Endodermal cell (in vitro differentiated cells): ENCODE data around the gene KRTAP10-6. TPM values are rescaled to one million over a fixed set of nuclear protein-coding genes. Genes with fewer than 3 reads are reported as not detected.

Experiments
- DNase-seq: peaks from one replicate; pipeline ENCODE4 v3.0.0-alpha.2; 2017
- H3K27ac ChIP-seq: 2 replicates; pipeline ENCODE4 v1.5.1; 2013; ENCODE audit warnings: mild to moderate bottlenecking, low read depth, low read length, moderate library complexity
- H3K27me3 ChIP-seq: 2 replicates; pipeline ENCODE4 v1.6.1; 2013; ENCODE audit warnings: mild to moderate bottlenecking, low read length, moderate library complexity; ENCODE audit not compliant: insufficient read depth, control insufficient read depth, poor library complexity, severe bottlenecking
- H3K36me3 ChIP-seq: 2 replicates; pipeline ENCODE4 v1.7.0; 2013; ENCODE audit warnings: mild to moderate bottlenecking, low read length, moderate library complexity; ENCODE audit not compliant: control insufficient read depth, insufficient read depth
- H3K4me1 ChIP-seq: one replicate; pipeline ENCODE4 v1.7.0; 2013; ENCODE audit warnings: low read length; ENCODE audit not compliant: control insufficient read depth, insufficient read depth
- H3K4me3 ChIP-seq: 2 replicates; pipeline ENCODE4 v1.5.1; 2013; ENCODE audit warnings: mild to moderate bottlenecking, low read length, moderate library complexity
- H3K9ac ChIP-seq: 2 replicates; pipeline ENCODE4 v1.6.1; 2013; ENCODE audit warnings: mild to moderate bottlenecking, low read length, moderate library complexity; ENCODE audit not compliant: poor library complexity, severe bottlenecking; ENCODE audit errors: extremely low read depth
- H3K9me3 ChIP-seq: 2 replicates; pipeline ENCODE4 v1.6.1; 2013; ENCODE audit warnings: mild to moderate bottlenecking, low read length, moderate library complexity; ENCODE audit not compliant: control insufficient read depth
- H3K27ac Mint-ChIP-seq: 2 replicates; pipeline ENCODE4 v1.8.0; 2020; ENCODE audit warnings: mixed read lengths
- H3K27me3 Mint-ChIP-seq: 2 replicates; pipeline ENCODE4 v1.8.0; 2021; ENCODE audit warnings: mild to moderate bottlenecking, mixed read lengths; ENCODE audit not compliant: insufficient read depth
- H3K36me3 Mint-ChIP-seq: 2 replicates; pipeline ENCODE4 v1.8.0; 2020; ENCODE audit warnings: low read depth, mixed read lengths
- H3K4me1 Mint-ChIP-seq: 2 replicates; pipeline ENCODE4 v1.8.0; 2020; ENCODE audit warnings: mixed read lengths
- H3K4me3 Mint-ChIP-seq: 2 replicates; pipeline ENCODE4 v1.8.0; 2020; ENCODE audit warnings: mild to moderate bottlenecking, moderate library complexity, mixed read lengths
- H3K9me3 Mint-ChIP-seq: 2 replicates; pipeline ENCODE4 v1.8.0; 2020; ENCODE audit warnings: mild to moderate bottlenecking, mixed read lengths
- WGBS, 2 experiments: methylation state at CpG; one replicate each; pipeline versions ENCODE4 v1.1.5 to v1.1.7; 2013; ENCODE audit warnings: missing lambda C conversion rate in 2 of 2, mixed read lengths in 1 of 2; ENCODE audit not compliant: insufficient coverage in 1 of 2, insufficient read length in 1 of 2; 5-methylcytosine and 5-hydroxymethylcytosine counted together
- total RNA-seq, 2 donors: library from RNA; stranded (reverse); fragmentation: NEBNext Ultra II Directional in 1 of 2; extraction: Animal tissue kit (Norgen Biotek cat#: 25700) in 1 of 2; gene quantifications; 2 replicates in 1 of 2; 3 replicates in 1 of 2; pipeline ENCODE4 v1.2.1, GENCODE V29; 2021
- TF ChIP-seq, protein P1 (sequence below): fragments of 200-600 bp; sonication (generic); conservative IDR thresholded peaks from 2 replicates; pipeline ENCODE4 v1.5.0; 2021; ENCODE audit warnings: antibody characterized with exemption, mild to moderate bottlenecking

KRTAP10-6 gene
- total RNA-seq, 2 donors from 2014 or later = not detected

DNA sequence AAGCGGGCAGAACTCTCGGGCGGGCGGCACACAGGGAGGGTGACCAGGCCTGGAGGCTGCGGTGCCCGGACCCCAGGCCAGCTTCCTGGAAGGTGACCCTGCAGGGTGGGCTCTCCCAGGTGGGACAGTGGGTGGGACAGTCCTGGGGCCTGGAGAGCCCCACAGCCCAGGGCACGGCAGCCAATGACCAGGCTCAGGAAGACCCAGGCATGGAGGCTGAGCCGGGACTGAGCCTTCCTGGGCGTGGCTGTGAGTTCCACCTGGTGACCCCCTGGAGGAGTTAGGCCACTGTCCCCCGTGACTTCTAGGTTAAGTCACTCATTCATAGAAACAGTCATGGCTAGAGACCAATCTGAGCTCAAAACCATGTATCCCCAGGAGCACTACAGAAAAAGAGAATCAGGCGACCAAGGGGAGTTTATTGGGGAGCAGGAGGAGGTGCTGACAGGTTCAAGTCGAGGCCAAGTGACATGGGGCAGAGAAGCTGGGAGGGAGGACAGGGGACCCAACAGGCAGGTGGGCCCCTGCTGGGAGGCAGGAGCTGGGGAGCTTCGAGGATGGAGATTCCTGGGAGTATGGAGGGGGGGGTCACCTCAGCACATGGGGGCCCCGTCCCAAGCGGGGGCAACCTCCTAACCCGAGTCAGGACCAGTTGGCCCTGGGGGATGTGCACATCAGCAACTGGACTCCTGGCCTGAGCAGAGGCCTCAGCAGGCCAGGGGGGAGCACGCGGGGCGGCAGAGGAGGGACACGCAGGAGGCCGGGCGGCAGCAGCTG is 13.1 kb downstream of the KRTAP10-6 start:
- no peaks in the 10 kb centered on the region for H3K4me1 ChIP-seq
- 89 to 97% methylated on average over 8 to 22 of the region's 22 CpGs for WGBS, 2 experiments
- H3K4me3 Mint-ChIP-seq = no peak overlapping the region
- peaks cover 21% of the 10 kb centered on the region for H3K9me3 ChIP-seq
- no peak overlapping the region for H3K27ac Mint-ChIP-seq
- no peak overlapping the region for H3K9ac ChIP-seq
- H3K4me1 Mint-ChIP-seq = peaks cover 8% of the 10 kb centered on the region
- H3K4me3 ChIP-seq = no peak overlapping the region
- peak; percentile 26 for DNase-seq
- H3K36me3 ChIP-seq = no peaks in the 10 kb centered on the region
- peaks cover 3% of the 10 kb centered on the region for H3K36me3 Mint-ChIP-seq
- TF ChIP-seq, protein P1, sequence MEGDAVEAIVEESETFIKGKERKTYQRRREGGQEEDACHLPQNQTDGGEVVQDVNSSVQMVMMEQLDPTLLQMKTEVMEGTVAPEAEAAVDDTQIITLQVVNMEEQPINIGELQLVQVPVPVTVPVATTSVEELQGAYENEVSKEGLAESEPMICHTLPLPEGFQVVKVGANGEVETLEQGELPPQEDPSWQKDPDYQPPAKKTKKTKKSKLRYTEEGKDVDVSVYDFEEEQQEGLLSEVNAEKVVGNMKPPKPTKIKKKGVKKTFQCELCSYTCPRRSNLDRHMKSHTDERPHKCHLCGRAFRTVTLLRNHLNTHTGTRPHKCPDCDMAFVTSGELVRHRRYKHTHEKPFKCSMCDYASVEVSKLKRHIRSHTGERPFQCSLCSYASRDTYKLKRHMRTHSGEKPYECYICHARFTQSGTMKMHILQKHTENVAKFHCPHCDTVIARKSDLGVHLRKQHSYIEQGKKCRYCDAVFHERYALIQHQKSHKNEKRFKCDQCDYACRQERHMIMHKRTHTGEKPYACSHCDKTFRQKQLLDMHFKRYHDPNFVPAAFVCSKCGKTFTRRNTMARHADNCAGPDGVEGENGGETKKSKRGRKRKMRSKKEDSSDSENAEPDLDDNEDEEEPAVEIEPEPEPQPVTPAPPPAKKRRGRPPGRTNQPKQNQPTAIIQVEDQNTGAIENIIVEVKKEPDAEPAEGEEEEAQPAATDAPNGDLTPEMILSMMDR = no peak
- H3K9me3 Mint-ChIP-seq = peaks cover 34% of the 10 kb centered on the region
- no peaks in the 10 kb centered on the region for H3K27me3 ChIP-seq
- no peak overlapping the region for H3K27ac ChIP-seq
- peaks cover 8% of the 10 kb centered on the region for H3K27me3 Mint-ChIP-seq

DNA sequence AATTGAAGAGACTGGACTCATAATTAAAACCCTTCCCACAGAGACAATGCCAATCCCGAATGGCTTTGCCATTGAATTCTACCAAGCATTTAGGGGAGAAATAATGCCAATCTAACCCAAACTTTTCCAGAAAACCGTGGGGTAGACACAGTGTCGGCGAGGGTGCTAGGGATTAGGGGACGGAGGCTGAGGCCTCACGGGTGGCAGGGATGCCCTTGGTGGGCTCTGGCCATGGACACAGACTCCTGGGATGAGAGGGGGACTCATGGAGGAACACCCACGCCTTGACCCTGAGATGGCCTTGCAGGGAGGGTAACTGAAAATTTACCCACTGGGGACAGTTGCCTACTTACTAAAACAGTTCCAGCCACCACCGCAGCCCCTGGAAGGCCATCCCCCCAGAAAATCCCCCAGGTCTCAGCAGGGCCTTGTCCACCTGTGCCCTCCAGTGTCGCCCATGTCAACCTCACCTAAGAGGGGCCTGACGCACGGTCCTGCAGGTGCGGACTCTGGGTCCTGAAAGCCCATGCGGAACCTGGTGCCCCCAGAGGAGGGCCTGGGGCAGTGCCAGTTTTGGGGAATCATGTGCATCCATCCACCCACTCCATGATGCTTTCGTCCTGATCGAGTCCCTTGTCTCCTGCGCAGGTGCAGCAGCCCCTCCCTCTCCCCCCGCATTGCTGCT is 13.8 kb downstream of the KRTAP10-6 start:
- TF ChIP-seq, protein P1 = no peak

DNA sequence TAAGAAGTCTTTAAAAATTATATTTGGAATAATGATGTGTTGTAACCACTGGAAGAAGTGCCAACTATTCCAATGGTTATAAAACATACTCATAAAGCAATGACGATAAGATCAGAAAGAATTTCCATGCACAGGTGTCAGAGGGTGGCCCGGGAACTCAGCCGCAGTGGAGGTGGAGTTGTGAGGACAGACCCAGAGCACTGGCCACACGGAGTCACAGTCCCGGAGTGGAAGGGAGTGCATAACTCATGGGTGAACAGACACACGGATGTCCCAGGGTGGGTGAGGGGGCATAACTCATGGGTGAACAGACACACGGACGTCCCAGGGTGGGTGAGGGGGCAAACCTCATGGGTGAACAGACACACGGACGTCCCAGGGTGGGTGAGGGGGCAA is 16.3 kb downstream of the KRTAP10-6 start:
- DNase-seq = no peak
- no peaks in the 10 kb centered on the region for H3K36me3 ChIP-seq
- no peaks in the 10 kb centered on the region for H3K4me1 ChIP-seq
- no peaks in the 10 kb centered on the region for H3K27me3 ChIP-seq
- H3K9me3 Mint-ChIP-seq = peaks cover 37% of the 10 kb centered on the region
- H3K27me3 Mint-ChIP-seq = peaks cover 6% of the 10 kb centered on the region
- H3K9me3 ChIP-seq = peaks cover 19% of the 10 kb centered on the region
- H3K4me3 ChIP-seq = no peak overlapping the region
- H3K27ac ChIP-seq = no peak overlapping the region
- TF ChIP-seq, protein P1 = no peak
- H3K36me3 Mint-ChIP-seq = peaks cover 3% of the 10 kb centered on the region
- peaks cover 2% of the 10 kb centered on the region for H3K4me1 Mint-ChIP-seq
- WGBS, 2 experiments = 90 to 94% methylated on average over 5 to 7 of the region's 10 CpGs
- H3K9ac ChIP-seq = no peak overlapping the region
- H3K4me3 Mint-ChIP-seq = no peak overlapping the region
- H3K27ac Mint-ChIP-seq = no peak overlapping the region

More for the DNA sequence above, 13.8 kb downstream of the KRTAP10-6 start:
- Mint-ChIP-seq H3K36me3 (peaks cover 3% of the 10 kb centered on the region), H3K4me3 (no peak overlapping the region), H3K27me3 (peaks cover 8% of the 10 kb centered on the region), H3K27ac (no peak overlapping the region), H3K9me3 (peaks cover 34% of the 10 kb centered on the region), H3K4me1 (peaks cover 8% of the 10 kb centered on the region)
- no peaks in the 10 kb centered on the region for H3K27me3 ChIP-seq
- no peaks in the 10 kb centered on the region for H3K36me3 ChIP-seq
- no peak overlapping the region for H3K27ac ChIP-seq
- H3K4me3 ChIP-seq = no peak overlapping the region
- 93 to 100% methylated on average over 4 to 17 of the region's 17 CpGs for WGBS, 2 experiments
- peaks cover 21% of the 10 kb centered on the region for H3K9me3 ChIP-seq
- no peaks in the 10 kb centered on the region for H3K4me1 ChIP-seq
- peak; percentile 21 for DNase-seq
- no peak overlapping the region for H3K9ac ChIP-seq
